HG03439 (cell line): ENCODE measurements around the gene DDX51.

Experiments used
- ATAC-seq: cut with Tn5 transposase; IDR thresholded peaks from one replicate; pipeline ENCODE4 v1.9.1; 2021; ENCODE audit warnings: mild to moderate bottlenecking, moderate library complexity; ENCODE audit not compliant: unreplicated experiment

Gene DDX51

DNA sequence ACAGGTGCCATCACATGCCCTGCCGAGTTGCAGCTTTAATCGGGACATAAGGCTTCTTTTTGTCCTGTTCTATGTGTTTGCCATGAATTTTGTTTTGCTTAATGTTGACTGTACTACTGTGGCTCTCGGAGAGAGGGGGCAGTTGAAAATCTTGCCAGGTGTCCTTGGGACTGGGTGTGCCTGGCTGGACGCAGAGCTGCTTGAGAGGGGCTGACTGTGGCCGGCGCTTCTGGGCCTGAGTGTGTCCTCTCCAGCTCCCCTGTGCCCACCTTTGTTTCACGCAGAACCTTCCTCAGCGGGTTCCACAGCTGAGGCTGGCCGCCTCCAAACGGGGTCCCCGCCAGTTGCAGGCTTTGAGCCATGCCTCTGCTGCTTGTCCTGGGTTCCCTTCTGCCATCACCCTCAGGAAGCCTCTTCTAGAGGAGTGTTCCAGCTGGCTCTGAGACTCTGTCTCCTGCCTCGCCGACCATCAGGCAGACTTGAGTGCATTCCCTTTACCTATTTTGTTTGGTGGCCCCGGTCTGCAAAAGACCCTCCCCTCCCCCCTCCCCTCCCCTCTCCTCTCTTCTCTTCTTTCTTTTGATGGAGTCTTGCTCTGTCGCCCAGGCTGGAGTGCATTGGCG, 49.7 kb downstream of the DDX51 start:
- no peak for ATAC-seq

DNA sequence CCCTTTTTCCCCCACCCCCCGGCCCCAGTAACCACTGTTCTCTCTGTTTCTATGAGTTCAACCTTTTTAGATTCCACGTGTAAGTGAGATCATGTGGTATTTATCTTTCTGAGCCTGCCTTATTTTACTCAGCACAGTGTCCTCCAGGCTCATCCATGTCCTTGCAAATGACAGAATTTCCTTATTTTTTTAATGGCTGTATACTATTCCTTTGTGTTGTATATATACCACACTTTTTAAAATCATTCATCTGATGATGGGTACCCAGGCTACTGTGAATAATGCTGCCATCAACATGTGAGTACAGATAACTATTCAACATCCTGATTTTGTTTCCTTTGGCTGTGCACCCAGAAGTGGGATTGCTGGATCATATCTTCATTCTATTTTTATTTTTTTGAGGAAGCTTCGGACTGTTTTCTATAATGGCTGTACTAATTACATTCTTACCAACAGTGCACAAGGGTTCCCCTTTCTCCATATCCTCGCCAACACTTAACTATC, 54.7 kb downstream of the DDX51 start:
- no peak for ATAC-seq
